Measurements from ENCODE around the gene PRDM16.

DNA sequence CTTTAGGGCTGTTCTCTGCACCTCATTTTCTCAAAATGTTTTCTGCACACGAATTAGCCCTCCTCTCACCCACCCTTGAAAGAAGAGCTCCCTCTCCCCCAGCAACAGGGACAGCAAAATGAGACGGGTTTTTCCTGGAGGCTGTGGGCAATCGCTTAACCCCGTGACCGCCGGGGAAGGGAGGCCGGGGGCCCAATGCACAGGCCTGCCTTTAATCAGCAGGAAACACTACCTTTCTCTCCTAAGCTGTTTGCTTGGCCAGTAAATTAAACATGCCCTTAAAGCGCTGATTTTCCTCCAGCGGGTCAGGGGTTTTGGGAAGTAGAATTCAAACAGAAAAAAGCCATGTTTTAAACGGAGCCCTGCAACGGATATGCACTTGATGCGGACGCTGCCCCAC is 114.4 kb downstream of the PRDM16 start:
- TF ChIP-seq, protein P1, sequence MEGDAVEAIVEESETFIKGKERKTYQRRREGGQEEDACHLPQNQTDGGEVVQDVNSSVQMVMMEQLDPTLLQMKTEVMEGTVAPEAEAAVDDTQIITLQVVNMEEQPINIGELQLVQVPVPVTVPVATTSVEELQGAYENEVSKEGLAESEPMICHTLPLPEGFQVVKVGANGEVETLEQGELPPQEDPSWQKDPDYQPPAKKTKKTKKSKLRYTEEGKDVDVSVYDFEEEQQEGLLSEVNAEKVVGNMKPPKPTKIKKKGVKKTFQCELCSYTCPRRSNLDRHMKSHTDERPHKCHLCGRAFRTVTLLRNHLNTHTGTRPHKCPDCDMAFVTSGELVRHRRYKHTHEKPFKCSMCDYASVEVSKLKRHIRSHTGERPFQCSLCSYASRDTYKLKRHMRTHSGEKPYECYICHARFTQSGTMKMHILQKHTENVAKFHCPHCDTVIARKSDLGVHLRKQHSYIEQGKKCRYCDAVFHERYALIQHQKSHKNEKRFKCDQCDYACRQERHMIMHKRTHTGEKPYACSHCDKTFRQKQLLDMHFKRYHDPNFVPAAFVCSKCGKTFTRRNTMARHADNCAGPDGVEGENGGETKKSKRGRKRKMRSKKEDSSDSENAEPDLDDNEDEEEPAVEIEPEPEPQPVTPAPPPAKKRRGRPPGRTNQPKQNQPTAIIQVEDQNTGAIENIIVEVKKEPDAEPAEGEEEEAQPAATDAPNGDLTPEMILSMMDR (IDR thresholded peaks at IDR 0.05) = no peak
- no peak for TF ChIP-seq POLR2A (IDR thresholded peaks at IDR 0.05)

All from uterus (tissue), 2 donors.